Measurements from ENCODE around the gene NLN.
"Not testable (repeated sequence)": the region's sequence is repeated elsewhere in the genome, so short reads cannot be mapped to it uniquely, and the experiment has no call there.

The NLN gene

DNA sequence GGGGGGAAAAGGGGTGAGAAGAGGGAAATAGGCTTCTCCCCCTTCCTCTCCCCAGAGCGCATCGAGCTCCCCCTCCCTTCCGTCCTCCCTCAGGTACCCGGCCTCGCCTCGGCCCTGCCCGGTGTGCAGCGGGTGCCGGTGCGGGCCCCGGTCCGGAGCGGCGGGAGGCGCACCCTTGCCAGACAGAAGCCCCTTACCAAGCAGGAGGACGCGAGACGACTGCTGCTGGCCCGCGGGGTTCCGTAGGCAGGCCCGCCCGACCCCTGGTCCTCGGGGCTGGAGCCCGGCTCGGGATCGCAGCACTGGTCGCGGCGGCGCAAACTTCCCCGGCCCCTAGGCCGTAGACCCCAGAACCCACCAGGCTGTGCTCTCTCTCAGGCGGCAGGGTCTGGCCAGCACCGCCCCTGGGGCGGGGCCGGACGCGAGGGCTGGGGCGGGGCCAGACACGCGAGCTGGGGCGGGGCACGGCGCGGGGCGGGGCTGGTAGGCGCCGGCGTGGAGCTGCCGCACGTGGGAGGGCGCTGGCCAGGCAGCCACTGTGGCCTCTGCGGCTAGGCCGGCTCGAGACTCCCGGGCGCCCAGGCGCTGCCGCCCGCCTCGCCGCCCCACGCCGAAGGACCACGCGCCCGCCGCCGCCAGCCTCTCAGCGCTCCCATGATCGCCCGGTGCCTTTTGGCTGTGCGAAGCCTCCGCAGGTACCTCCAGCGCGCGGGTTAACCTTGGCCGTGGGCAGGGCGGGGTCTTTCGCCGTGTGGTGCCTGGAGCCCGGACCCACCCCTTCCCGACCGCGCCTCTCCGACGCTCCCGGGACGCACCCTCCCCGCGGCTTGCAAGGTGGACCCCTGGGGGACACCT, at the start of gene NLN, which contains the start of gene SGTB:
Gene NLN, plus strand, starts transcription at position 486 of the 855 bp plus-strand sequence. Its CDS starts 169 bp downstream, at position 655.
Gene SGTB, minus strand, starts transcription at position 390 of the 855 bp plus-strand sequence. CDS start 1,302 bp downstream, outside the sequence.
- peaks cover 18% of the 10 kb centered on the region; the same call in 1 of the 2 replicates for H3K36me3 ChIP-seq (ENCODE audit: insufficient read depth, low read length)
- H3K27me3 ChIP-seq (ENCODE audit: insufficient read depth, low read length), result no peaks in the 10 kb centered on the region
- H3K4me1 ChIP-seq (ENCODE audit: control insufficient read depth, insufficient read depth, low read length, unreplicated experiment), result peaks cover 15% of the 10 kb centered on the region
- peaks cover 58% of the 10 kb centered on the region for H3K79me2 ChIP-seq (ENCODE audit: control insufficient read depth, insufficient read depth, low read length, unreplicated experiment)
- peak within 1 kb of the TSS; percentile 41 for H3K27ac ChIP-seq (ENCODE audit: low read depth, low read length)
- H3K4me3 ChIP-seq (ENCODE audit: low read depth, low read length), result peak within 1 kb of the TSS; percentile 99
- H2AFZ ChIP-seq (ENCODE audit: low read length, unreplicated experiment), result peak within 1 kb of the TSS; percentile 95

DNA sequence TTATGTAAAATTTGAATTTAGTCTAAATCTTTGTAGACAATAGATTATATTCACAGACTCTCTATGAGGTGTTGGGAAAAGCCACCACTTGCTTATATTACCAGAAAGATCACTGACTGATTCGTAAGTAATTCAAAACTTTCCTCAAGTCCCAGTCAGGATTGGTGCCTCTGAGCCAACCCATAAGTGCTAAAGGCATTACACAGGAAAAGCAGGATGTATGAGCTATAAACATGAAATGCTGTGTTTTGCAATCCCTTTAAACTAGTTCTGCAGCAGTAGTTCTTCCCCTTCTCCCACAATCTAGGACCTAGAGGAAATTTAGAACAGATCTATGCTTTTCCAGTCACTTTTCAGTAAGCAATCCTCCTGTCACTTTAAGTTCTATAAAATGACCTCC, 49.2 kb upstream of the NLN start:
- no peak overlapping the region for H3K4me3 ChIP-seq (ENCODE audit: low read depth, low read length)
- peaks cover under 1% of the 10 kb centered on the region for H3K79me2 ChIP-seq (ENCODE audit: control insufficient read depth, insufficient read depth, low read length, unreplicated experiment)
- no peak overlapping the region for H2AFZ ChIP-seq (ENCODE audit: low read length, unreplicated experiment)
- no peaks in the 10 kb centered on the region for H3K27me3 ChIP-seq (ENCODE audit: insufficient read depth, low read length)
- no peak overlapping the region for H3K27ac ChIP-seq (ENCODE audit: low read depth, low read length)
- H3K4me1 ChIP-seq (ENCODE audit: control insufficient read depth, insufficient read depth, low read length, unreplicated experiment), result peaks cover 15% of the 10 kb centered on the region
- H3K36me3 ChIP-seq (ENCODE audit: insufficient read depth, low read length), result peaks cover 12% of the 10 kb centered on the region; the same call in 1 of the 2 replicates

- Histone ChIP-seq H3K4me1 (ENCODE audit: control insufficient read depth, insufficient read depth, low read length, unreplicated experiment) (peaks cover 15% of the 10 kb centered on the region), H3K4me3 (ENCODE audit: low read depth, low read length) (no peak overlapping the region), H3K79me2 (ENCODE audit: control insufficient read depth, insufficient read depth, low read length, unreplicated experiment) (peaks cover 4% of the 10 kb centered on the region), H3K27ac (ENCODE audit: low read depth, low read length) (no peak overlapping the region), H2AFZ (ENCODE audit: low read length, unreplicated experiment) (no peak overlapping the region), H3K27me3 (ENCODE audit: insufficient read depth, low read length) (no peaks in the 10 kb centered on the region), H3K36me3 (ENCODE audit: insufficient read depth, low read length) (peaks cover 10% of the 10 kb centered on the region; the same call in 1 of the 2 replicates)
These were observed 47.3 kb upstream of the NLN start for GRCh38 chr5:65674749-65675148.

DNA sequence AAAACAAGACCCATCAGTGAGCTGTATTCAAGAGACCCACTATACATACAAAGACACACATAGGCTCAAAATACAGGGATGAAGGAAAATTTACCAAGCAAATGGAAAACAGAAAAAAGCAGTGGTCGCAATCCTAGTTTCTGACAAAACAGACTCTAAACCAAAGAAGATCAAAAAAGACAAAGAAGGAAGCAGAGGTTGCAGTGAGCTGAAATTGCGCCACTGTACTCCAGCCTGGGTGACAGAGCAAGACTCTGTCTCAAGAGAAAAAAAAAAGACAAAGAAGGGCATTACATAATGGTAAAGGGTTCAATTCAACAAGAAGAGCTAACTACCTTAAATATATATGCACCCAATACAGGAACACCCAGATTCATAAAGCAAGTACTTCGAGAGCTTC, 45.9 kb upstream of the NLN start:
- H3K27ac ChIP-seq (ENCODE audit: low read depth, low read length); H3K79me2 ChIP-seq (ENCODE audit: control insufficient read depth, insufficient read depth, low read length, unreplicated experiment): not testable (repeated sequence)
- H3K4me1 ChIP-seq (ENCODE audit: control insufficient read depth, insufficient read depth, low read length, unreplicated experiment), result peaks cover 15% of the 10 kb centered on the region

GRCh38 chr5:65682148-65682547, 39.9 kb upstream of the NLN start:
- Histone ChIP-seq H3K27me3 (ENCODE audit: insufficient read depth, low read length) (no peaks in the 10 kb centered on the region), H2AFZ (ENCODE audit: low read length, unreplicated experiment) (no peak overlapping the region), H3K36me3 (ENCODE audit: insufficient read depth, low read length) (peaks cover 9% of the 10 kb centered on the region), H3K79me2 (ENCODE audit: control insufficient read depth, insufficient read depth, low read length, unreplicated experiment) (peaks cover 4% of the 10 kb centered on the region), H3K27ac (ENCODE audit: low read depth, low read length) (no peak overlapping the region), H3K4me3 (ENCODE audit: low read depth, low read length) (no peak overlapping the region), H3K4me1 (ENCODE audit: control insufficient read depth, insufficient read depth, low read length, unreplicated experiment) (no peaks in the 10 kb centered on the region)

More for the DNA sequence above, 45.9 kb upstream of the NLN start:
- not testable (repeated sequence) for H3K36me3 ChIP-seq (ENCODE audit: insufficient read depth, low read length); H3K4me3 ChIP-seq (ENCODE audit: low read depth, low read length); H2AFZ ChIP-seq (ENCODE audit: low read length, unreplicated experiment); H3K27me3 ChIP-seq (ENCODE audit: insufficient read depth, low read length)

DNA sequence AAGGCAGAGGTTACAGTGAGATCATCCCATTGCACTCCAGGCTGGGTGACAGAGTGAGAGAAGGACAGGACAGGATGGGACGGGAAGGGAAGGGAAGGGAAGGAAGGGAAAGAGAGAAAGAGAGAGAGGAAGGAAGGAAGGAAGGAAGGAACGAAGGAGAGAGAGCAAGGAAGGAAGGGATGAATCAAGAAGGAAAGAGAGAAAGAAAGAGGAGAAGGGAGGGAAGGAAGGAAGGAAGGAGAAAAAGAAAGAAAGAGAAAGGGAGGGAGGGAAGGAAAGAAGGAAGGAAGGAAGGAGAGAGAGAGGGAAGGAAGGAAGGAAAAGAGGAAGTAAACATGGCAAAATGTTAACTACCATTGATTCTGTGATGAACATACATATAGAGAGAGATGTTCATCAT, 28.9 kb upstream of the NLN start:
- no peak overlapping the region for H3K4me3 ChIP-seq (ENCODE audit: low read depth, low read length)
- no peaks in the 10 kb centered on the region for H3K4me1 ChIP-seq (ENCODE audit: control insufficient read depth, insufficient read depth, low read length, unreplicated experiment)
- peaks cover 6% of the 10 kb centered on the region; the same call in 1 of the 2 replicates for H3K36me3 ChIP-seq (ENCODE audit: insufficient read depth, low read length)
- H3K27me3 ChIP-seq (ENCODE audit: insufficient read depth, low read length), result no peaks in the 10 kb centered on the region
- no peaks in the 10 kb centered on the region for H3K79me2 ChIP-seq (ENCODE audit: control insufficient read depth, insufficient read depth, low read length, unreplicated experiment)
- H2AFZ ChIP-seq (ENCODE audit: low read length, unreplicated experiment), result no peak overlapping the region
- no peak overlapping the region for H3K27ac ChIP-seq (ENCODE audit: low read depth, low read length)

DNA sequence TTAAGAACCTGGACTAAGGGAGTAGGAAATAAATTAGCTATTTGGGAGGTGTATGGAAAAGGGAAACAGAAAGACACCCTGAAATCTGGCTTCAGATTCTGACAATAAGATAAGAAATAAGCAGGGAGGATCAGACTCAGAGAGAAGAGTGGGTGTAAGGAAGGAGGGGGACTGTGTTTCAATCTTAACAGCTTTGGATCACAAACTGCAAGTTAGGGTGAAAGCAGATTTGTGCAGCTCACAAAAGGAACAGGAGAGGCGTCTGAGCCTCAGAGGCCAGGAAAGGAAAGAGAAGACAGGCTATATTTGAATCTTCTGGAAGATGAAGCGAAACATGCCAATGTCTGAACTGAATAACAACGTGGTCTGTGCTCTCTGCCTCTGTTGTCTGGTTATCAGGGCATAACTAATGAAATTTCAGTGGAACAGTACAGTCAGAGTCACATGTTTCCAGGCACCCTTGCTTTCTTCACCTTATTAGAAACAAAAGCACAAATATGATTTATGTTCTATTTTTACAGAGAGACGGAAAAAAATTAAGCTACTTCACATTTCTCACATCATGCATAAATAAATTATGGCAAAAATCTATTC, 26.7 kb upstream of the NLN start:
- Histone ChIP-seq H2AFZ (ENCODE audit: low read length, unreplicated experiment) (no peak overlapping the region), H3K36me3 (ENCODE audit: insufficient read depth, low read length) (0 out of 2 replicates have a peak, but pooled peaks cover 13% of the 10 kb centered on the region), H3K4me3 (ENCODE audit: low read depth, low read length) (no peak overlapping the region), H3K27ac (ENCODE audit: low read depth, low read length) (no peak overlapping the region), H3K27me3 (ENCODE audit: insufficient read depth, low read length) (no peaks in the 10 kb centered on the region), H3K79me2 (ENCODE audit: control insufficient read depth, insufficient read depth, low read length, unreplicated experiment) (no peaks in the 10 kb centered on the region), H3K4me1 (ENCODE audit: control insufficient read depth, insufficient read depth, low read length, unreplicated experiment) (no peaks in the 10 kb centered on the region)

DNA sequence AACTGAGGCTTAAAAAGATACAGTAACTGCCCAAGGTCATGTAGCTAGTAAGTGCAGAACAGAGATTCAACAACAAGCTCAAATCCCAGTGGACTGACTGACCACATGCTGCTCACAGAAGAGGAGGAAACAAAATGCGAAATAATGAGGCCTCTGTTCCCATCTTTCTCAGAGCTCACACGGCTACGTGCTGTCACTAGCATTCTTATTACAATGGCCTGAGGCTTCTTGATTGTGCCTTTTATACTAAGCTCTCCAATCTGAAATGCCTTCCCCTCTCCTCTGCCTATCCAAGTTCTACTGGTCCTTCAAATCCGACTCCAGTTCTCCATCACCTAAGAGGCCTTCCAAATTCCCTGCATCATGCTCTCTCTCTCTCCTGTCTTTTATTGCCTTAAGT, 26.1 kb upstream of the NLN start:
- Histone ChIP-seq H3K27ac (ENCODE audit: low read depth, low read length) (no peak overlapping the region), H3K4me3 (ENCODE audit: low read depth, low read length) (no peak overlapping the region), H3K27me3 (ENCODE audit: insufficient read depth, low read length) (no peaks in the 10 kb centered on the region), H2AFZ (ENCODE audit: low read length, unreplicated experiment) (no peak overlapping the region), H3K4me1 (ENCODE audit: control insufficient read depth, insufficient read depth, low read length, unreplicated experiment) (no peaks in the 10 kb centered on the region), H3K79me2 (ENCODE audit: control insufficient read depth, insufficient read depth, low read length, unreplicated experiment) (no peaks in the 10 kb centered on the region), H3K36me3 (ENCODE audit: insufficient read depth, low read length) (0 out of 2 replicates have a peak, but pooled peaks cover 13% of the 10 kb centered on the region)

- H3K4me3 ChIP-seq (ENCODE audit: low read depth, low read length), result no peak overlapping the region
- H3K27me3 ChIP-seq (ENCODE audit: insufficient read depth, low read length), result no peaks in the 10 kb centered on the region
- no peak overlapping the region for H3K27ac ChIP-seq (ENCODE audit: low read depth, low read length)
- H3K36me3 ChIP-seq (ENCODE audit: insufficient read depth, low read length), result 0 out of 2 replicates have a peak, but pooled peaks cover 11% of the 10 kb centered on the region
- H3K79me2 ChIP-seq (ENCODE audit: control insufficient read depth, insufficient read depth, low read length, unreplicated experiment), result no peaks in the 10 kb centered on the region
- no peak overlapping the region for H2AFZ ChIP-seq (ENCODE audit: low read length, unreplicated experiment)
- no peaks in the 10 kb centered on the region for H3K4me1 ChIP-seq (ENCODE audit: control insufficient read depth, insufficient read depth, low read length, unreplicated experiment)
These were observed 25.1 kb upstream of the NLN start for GRCh38 chr5:65696892-65697291.

DNA sequence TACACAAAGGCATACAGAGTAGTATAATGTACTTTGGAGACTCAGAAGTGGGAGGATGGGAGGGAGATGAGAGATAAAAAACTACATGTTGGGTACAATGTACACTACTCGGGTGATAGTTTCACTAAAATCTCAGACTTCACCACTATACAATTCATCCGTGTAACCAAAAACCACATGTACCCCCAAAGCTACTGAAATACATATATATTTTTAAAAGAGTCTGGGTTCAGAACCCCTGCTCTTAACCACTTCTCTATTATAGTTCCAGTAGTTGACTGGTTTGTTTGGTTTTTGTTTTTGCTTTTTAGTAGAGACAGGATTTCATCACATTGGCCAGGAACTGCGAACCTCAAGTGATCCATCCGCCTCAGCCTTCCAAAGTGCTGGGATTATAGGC, 22.7 kb upstream of the NLN start:
- H3K4me3 ChIP-seq (ENCODE audit: low read depth, low read length), result no peak overlapping the region
- H3K4me1 ChIP-seq (ENCODE audit: control insufficient read depth, insufficient read depth, low read length, unreplicated experiment), result no peaks in the 10 kb centered on the region
- no peaks in the 10 kb centered on the region for H3K79me2 ChIP-seq (ENCODE audit: control insufficient read depth, insufficient read depth, low read length, unreplicated experiment)
- no peak overlapping the region for H2AFZ ChIP-seq (ENCODE audit: low read length, unreplicated experiment)
- H3K27ac ChIP-seq (ENCODE audit: low read depth, low read length), result no peak overlapping the region
- H3K36me3 ChIP-seq (ENCODE audit: insufficient read depth, low read length), result 0 out of 2 replicates have a peak, but pooled peaks cover 18% of the 10 kb centered on the region
- H3K27me3 ChIP-seq (ENCODE audit: insufficient read depth, low read length), result no peaks in the 10 kb centered on the region

Measured in ACC112 (cell line).